Measurements from ENCODE around the gene TOM1. TPM values are rescaled to one million over a fixed set of nuclear protein-coding genes. Genes with fewer than 3 reads are reported as not detected.

The TOM1 gene
- total and polyA plus RNA-seq, 2 experiments from 2014 or later, result 108 to 114 TPM

- H3K4me1 ChIP-seq (ENCODE audit: insufficient read depth), result no peaks in the 10 kb centered on the region
- H3K4me2 ChIP-seq, result no peak overlapping the region
- no peaks in the 10 kb centered on the region for H3K27me3 ChIP-seq
- H3K4me3 ChIP-seq, result no peak overlapping the region
- no peaks in the 10 kb centered on the region for H3K36me3 ChIP-seq (replicated peaks; ENCODE audit: insufficient read depth, low read depth)
- TF ChIP-seq EZH2 (IDR thresholded peaks at IDR 0.05; ENCODE audit: borderline replicate concordance) (no peak), CTCF (IDR thresholded peaks at IDR 0.05; ENCODE audit: poor library complexity) (no peak), EZH2phosphoT487 (IDR thresholded peaks at IDR 0.05; ENCODE audit: low read depth, severe bottlenecking, unreplicated experiment) (no peak)
- DNase-seq (ENCODE audit: low spot score), result no peak
- H3K9me3 ChIP-seq (ENCODE audit: low read depth), result no peaks in the 10 kb centered on the region
- H2AFZ ChIP-seq, result no peak overlapping the region
- H3K9me2 ChIP-seq (replicated peaks; ENCODE audit: insufficient read depth), result no peaks in the 10 kb centered on the region
- no peak overlapping the region for H3K27ac ChIP-seq
- no peaks in the 10 kb centered on the region for H3K79me2 ChIP-seq
- WGBS (ENCODE audit: low lambda C conversion rate, missing lambda C conversion rate), result 82% methylated on average over 9 of the region's 9 CpGs
- H4K20me1 ChIP-seq (ENCODE audit: insufficient read depth, poor library complexity, severe bottlenecking), result no peaks in the 10 kb centered on the region
These were observed 34.3 kb downstream of the TOM1 start for GRCh38 chr22:35334004-35334403.

- TF ChIP-seq EZH2 (IDR thresholded peaks at IDR 0.05; ENCODE audit: borderline replicate concordance) (no peak), CTCF (IDR thresholded peaks at IDR 0.05; ENCODE audit: poor library complexity) (no peak), EZH2phosphoT487 (IDR thresholded peaks at IDR 0.05; ENCODE audit: low read depth, severe bottlenecking, unreplicated experiment) (no peak)
- no peaks in the 10 kb centered on the region for H3K4me1 ChIP-seq (ENCODE audit: insufficient read depth)
- no peak for DNase-seq (ENCODE audit: low spot score)
- no peak overlapping the region for H3K4me2 ChIP-seq
- no peak overlapping the region for H3K4me3 ChIP-seq
- H3K36me3 ChIP-seq (replicated peaks; ENCODE audit: insufficient read depth, low read depth), result no peaks in the 10 kb centered on the region
- 86% methylated on average over 7 of the region's 7 CpGs for WGBS (ENCODE audit: low lambda C conversion rate, missing lambda C conversion rate)
- no peaks in the 10 kb centered on the region for H3K79me2 ChIP-seq
- H4K20me1 ChIP-seq (ENCODE audit: insufficient read depth, poor library complexity, severe bottlenecking), result no peaks in the 10 kb centered on the region
- no peaks in the 10 kb centered on the region for H3K9me2 ChIP-seq (replicated peaks; ENCODE audit: insufficient read depth)
- no peak overlapping the region for H2AFZ ChIP-seq
- no peaks in the 10 kb centered on the region for H3K9me3 ChIP-seq (ENCODE audit: low read depth)
- no peaks in the 10 kb centered on the region for H3K27me3 ChIP-seq
- no peak overlapping the region for H3K27ac ChIP-seq
These were observed 35.8 kb downstream of the TOM1 start for GRCh38 chr22:35335468-35335867.

- H3K36me3 ChIP-seq (replicated peaks; ENCODE audit: insufficient read depth, low read depth), result no peaks in the 10 kb centered on the region
- 93% methylated on average over 12 of the region's 12 CpGs for WGBS (ENCODE audit: low lambda C conversion rate, missing lambda C conversion rate)
These were observed 36.5 kb downstream of the TOM1 start for GRCh38 chr22:35335936-35336781.

More at GRCh38 chr22:35335936-35336781, 36.5 kb downstream of the TOM1 start:
- Histone ChIP-seq H3K27ac (no peak overlapping the region), H3K4me2 (no peak overlapping the region), H4K20me1 (ENCODE audit: insufficient read depth, poor library complexity, severe bottlenecking) (no peaks in the 10 kb centered on the region), H3K4me3 (no peak overlapping the region), H3K79me2 (no peaks in the 10 kb centered on the region), H2AFZ (no peak overlapping the region), H3K4me1 (ENCODE audit: insufficient read depth) (no peaks in the 10 kb centered on the region), H3K27me3 (no peaks in the 10 kb centered on the region), H3K9me2 (replicated peaks; ENCODE audit: insufficient read depth) (no peaks in the 10 kb centered on the region), H3K9me3 (ENCODE audit: low read depth) (no peaks in the 10 kb centered on the region)
- no peak for DNase-seq (ENCODE audit: low spot score)
- TF ChIP-seq EZH2 (IDR thresholded peaks at IDR 0.05; ENCODE audit: borderline replicate concordance) (no peak), EZH2phosphoT487 (IDR thresholded peaks at IDR 0.05; ENCODE audit: low read depth, severe bottlenecking, unreplicated experiment) (no peak), CTCF (IDR thresholded peaks at IDR 0.05; ENCODE audit: poor library complexity) (no peak)
